ENCODE measurements around the gene SLCO1A2.
"Not testable (repeated sequence)": the region's sequence is repeated elsewhere in the genome, so short reads cannot be mapped to it uniquely, and the experiment has no call there.

The SLCO1A2 gene, protein sequence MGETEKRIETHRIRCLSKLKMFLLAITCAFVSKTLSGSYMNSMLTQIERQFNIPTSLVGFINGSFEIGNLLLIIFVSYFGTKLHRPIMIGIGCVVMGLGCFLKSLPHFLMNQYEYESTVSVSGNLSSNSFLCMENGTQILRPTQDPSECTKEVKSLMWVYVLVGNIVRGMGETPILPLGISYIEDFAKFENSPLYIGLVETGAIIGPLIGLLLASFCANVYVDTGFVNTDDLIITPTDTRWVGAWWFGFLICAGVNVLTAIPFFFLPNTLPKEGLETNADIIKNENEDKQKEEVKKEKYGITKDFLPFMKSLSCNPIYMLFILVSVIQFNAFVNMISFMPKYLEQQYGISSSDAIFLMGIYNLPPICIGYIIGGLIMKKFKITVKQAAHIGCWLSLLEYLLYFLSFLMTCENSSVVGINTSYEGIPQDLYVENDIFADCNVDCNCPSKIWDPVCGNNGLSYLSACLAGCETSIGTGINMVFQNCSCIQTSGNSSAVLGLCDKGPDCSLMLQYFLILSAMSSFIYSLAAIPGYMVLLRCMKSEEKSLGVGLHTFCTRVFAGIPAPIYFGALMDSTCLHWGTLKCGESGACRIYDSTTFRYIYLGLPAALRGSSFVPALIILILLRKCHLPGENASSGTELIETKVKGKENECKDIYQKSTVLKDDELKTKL

DNA sequence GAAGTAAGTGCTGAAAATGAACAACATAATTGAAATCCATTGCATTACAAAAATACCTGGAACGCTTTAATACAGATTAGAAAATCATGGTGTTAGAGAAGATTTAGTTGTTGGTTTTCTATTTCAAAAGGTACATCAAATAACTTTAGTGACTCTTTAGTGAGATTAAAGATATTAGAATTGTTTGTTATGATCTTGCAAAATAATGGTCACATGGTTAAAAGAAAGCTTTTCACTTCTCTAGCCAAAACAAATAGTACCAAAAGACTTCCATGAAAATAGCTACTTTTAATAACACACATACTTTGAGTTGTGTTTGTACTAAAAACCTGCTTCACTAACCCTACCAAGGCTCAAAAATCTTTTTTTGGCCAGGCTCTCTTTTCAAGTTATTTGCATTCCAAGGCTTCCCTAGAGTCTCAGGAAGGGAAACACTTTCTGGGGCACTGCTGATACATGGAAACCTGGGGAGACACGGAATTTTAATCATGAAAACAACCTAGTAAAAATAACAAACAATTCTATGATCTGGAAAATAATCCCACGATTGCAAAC, at the start of gene SLCO1A2:
Gene SLCO1A2 (minus strand): TSS at position 147 of the 555 bp plus-strand sequence. CDS start 270 bp downstream, outside the sequence.
- DNase-seq, result no peak

DNA sequence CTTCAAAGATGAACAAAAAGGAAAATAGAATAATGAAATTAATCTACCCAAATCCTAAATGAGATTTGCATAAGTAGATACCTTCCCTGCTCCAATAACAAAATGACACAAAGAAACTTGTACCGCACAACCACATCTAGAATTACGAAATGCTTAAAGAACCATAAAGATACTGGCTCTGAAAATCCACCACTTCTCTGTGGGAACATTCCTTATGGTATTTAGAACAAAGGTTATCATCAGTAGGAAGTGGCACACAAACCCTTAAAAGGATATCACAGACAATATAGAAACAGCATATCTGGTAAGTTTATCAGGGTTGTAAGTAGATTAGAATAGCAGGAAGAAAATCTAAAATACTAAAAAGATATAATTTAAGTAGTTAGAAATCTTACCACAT, 49.5 kb upstream of the SLCO1A2 start:
- DNase-seq, result no peak

DNA sequence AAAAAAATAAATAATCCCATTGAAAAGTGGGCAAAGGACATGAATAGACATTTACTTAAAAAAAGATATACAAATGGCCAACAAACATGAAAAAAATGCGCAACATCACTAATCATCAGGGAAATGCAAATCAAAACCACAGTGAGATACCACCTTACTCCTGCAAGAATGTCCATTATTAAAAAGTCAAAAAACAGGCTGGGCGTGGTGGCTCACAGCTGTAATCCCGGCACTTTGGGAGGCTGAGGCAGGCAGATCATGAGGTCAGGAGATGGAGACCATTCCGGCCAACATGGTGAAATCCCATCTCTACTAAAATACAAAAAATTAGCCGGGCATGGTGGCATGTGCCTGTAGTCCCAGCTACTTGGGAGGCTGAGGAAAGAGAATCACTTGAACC, 46.6 kb upstream of the SLCO1A2 start:
- not testable (repeated sequence) for DNase-seq

DNA sequence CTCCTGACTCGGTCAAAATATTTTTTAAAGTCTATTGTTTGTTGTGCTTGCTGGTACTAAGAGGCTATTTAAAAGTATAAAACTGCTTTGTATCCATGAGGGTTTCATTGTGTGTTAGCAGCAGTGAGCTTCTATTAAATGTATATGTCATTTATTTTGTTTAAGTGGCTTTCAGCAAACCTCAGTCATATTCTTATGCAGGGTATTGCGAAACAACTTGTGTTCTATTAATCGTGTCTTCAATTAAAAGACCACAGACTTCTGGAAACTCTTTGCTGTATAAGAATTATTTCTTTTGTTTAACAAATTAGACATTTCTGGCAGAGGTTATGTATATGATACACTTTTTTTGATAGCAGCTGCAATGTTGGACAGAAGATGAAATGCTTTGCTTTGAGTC, 44.5 kb upstream of the SLCO1A2 start:
- DNase-seq, result no peak

DNA sequence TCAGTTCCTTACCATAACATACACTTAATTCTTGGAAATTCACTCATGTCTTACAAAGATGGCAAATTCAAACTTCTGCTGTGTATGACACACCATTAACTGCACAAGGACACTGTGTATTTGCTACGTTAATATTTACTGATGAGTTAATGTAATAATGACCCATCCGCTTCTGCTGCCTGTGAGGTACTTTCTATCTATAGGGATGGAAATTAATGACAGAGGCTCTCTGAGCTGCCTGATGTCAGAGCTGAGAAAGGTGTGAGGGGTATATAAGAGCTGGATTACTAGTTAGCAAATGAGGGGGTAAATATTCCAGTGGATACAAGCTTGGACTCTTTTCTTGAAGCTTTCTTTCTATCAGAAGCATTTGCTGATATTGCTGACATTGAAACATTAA, 37.9 kb upstream of the SLCO1A2 start, which contains the start of gene IAPP:
Gene IAPP (plus strand): TSS at position 301 of the 400 bp plus-strand sequence. CDS start 450 bp downstream, outside the sequence.
- DNase-seq, result no peak

DNA sequence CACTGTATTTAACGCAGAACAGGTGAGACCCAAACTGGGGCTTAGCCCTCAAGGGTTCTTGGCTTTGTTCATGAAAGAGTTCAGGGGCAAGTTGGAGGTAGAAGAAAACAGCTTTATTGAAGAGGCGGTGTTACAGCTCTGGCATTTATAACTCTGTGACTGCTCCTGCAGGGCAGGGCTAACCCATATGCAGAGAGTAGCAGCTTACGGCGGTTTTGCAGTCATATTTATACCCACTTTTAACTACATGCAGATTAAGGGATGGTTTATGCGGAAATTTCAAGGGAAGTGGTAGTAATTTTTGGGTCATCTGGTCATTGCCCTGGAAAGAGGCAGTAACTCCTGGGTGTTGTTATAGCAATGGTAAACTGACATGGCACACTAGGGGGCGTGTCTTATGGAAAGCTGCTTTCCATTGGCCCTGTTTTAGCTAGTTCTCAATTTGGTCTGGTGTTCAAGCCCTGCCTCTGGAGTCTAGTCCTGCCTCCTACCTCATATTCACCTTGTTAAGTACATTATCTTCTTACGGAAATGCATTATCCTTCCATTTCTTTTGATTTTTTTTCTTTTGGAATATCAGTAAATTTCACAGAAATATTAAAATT, 36.2 kb upstream of the SLCO1A2 start:
- no peak for DNase-seq

DNA sequence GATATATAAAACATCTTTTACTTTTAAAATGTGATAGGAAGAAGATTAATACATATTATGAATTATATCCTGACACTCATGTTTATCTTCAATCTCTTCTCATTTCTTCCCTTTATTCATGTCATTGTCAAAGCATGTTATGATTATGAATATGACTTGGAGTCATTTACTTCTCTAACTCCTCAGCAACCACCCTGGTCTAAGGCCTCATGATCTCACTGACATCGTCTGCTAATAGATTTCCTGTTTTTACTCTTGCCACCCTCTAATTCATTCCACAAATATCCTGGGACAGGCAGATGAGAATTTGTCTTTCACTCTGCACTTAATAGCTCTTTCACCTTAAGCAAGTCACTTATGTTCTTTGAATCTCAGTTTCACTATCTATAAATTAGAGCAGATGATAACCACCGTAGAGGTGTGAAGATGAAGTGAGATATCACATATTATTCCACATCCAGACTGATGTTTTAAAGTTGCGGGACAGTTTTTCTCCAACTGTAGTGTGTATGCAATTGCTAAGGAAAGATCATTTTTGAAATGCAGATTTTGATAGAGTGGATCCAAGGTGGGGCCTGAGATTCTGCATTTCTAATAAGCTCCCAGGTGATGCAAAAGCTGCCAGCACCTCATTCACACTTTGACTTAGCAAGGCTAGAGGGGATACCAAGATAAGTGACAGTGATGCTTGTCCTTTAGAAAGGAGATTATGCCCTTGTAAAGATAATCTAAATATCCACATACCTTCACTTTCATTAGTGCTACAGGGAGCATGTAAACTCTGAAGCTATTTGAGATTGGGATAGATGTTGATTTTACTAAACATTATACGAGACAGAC, 34.6 kb upstream of the SLCO1A2 start:
- DNase-seq, result no peak

DNA sequence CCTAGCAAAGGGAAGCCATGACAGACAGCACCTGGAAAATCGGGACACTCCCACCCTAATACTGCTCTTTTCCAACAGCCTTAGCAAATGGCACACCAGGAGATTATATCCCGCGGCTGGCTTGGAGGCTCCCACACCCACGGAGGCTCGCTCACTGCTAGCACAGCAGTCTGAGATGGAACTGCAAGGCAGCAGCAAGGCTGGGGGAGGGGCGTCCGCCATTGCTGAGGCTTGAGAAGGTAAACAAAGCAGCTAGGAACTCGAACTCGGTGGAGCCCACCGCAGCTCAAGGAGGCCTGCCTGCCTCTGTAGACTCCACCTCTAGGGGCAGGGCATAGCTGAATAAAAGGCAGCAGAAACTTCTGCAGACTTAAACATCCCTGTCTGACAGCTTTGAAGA, 25.9 kb upstream of the SLCO1A2 start:
- not testable (repeated sequence) for DNase-seq

DNA sequence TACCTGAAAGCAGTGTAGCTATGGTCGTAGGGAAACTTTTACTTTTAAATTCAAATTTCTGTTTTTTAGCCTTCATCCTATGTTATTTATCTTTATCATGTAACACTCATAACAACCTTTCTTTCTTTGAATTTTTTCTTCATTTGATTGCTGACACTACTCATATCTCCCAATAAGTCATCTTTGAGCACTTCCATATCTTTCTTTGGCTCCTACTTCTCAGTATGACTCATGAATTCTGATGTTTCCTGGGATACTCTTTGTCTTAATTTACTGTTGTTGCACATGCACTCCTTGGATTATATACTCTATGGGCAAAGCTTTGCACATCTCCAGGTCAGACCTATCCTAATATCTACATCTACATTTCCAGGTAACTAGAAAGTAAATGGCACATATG, 19.9 kb upstream of the SLCO1A2 start:
- DNase-seq, result no peak

DNA sequence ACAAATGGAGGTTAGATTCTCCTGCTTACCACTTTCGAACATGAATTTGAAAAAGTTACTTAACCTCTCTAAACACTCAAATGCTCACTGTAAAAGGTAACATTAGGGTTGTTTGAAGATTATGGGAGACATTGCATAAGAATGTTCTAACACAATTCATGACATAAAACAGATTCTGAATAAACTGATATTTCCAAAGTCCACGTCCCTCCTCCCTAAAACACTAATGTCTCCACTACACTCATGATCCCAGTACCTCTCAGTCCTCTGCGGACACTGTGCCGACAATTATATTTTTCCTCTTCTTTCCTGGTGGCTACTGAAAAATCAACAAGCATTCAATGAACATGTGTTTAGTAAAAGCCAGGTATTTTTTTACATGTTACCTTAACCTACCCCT, 19.2 kb upstream of the SLCO1A2 start:
- no peak for DNase-seq

DNA sequence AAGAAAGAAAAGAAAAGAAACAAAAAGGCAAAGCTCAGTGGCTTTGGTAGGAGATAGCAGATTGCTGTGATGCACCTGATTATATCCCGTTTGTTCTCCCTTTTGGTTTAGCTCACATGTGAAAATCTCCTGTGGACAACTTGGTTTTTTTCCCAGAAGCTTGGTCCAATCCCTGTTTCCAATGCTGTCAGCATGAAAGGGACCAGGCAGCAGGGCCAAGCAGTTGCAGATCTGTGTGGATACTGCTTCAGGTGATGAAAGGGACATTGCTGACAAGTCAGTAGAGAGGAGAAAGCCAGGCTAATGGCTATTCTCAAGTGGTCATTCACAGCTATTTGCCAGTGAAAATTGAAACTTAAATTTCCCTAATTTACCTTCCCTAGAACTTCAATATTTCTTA, 18.8 kb upstream of the SLCO1A2 start:
- no peak for DNase-seq

DNA sequence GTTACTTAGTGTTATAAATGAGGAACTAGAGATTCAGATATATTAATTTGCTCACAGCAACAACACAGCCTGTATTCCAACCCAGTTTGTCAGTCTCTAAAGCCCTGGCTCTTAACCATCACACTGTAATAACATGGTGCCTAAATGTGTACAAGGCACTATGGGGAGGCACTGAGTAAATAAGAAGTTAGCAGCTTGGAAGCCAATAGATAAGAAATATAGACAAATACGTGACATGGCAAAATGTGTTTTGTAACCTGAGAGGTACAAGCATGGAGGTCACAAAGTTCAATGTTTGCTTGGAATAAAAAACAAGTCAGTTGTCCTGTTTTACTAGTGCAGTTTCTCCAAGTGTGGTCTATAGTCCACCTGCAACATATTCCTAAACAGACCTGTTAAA, 16.3 kb upstream of the SLCO1A2 start:
- no peak for DNase-seq

DNA sequence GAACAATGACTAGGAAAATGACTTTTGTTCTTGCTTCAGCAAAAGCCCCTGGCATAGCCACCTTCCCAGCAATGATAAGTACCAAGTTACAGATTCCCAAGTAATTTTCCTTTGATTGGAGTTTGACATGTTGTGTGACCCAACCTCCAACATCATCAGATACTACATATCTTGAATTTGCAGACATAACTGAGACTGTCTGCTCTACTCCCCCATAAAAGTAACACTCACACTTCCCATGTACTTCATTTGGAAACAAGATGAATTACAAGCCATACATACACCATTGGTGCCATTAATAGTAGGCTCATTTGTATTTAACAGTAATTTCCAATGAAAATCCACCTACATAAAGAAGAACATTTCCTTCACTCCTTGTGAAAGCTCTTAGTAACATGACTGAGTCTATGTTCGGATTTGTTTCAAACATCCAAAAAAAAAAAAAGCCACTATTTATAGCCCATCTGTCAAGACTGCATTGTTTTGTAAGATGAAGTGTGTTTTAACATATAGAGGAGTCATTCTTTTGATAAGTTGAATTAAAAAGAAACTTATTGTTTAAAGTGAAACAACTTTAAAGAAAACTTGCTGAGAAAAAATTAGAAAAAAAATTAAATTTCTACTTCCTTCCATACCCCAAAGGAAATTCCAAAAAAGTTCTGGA, 12.0 kb upstream of the SLCO1A2 start:
- DNase-seq, result no peak

DNA sequence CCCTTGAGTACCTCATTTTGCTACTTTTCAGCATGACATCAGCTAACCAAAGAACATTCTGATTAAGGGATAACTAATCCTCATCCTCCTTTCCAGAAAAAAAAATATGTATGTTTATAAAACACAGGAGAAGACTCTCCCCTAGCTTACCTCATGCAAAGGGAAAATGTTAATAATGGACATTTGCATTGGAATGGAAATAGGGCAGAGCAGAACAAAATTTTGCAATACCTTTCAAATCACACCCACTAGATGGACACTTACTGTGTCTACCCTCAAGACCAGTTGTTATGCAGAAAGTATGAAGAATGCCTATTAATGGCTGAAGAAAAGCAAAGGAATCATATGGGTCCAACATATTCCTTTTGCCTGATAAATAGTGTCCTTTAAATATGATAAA, 8.9 kb upstream of the SLCO1A2 start:
- no peak for DNase-seq

DNA sequence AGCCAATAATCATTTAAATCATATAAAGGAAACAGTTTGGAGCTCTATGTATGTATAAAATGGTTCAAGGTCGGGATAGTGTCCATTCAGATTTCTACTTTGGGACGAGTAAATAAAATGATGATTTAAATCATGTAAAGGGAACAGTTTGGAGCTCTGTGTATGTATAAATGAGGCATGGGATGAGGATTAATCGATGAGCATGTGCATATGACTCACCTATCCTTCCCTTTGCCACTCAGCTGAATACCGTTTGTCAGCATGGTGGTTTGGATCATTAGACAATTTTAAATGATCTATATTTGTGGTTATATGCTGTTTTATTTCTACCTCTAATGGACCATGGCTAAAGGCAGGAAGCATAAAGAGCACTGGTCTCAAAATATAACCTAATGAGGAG, 7.1 kb upstream of the SLCO1A2 start:
- DNase-seq, result no peak

DNA sequence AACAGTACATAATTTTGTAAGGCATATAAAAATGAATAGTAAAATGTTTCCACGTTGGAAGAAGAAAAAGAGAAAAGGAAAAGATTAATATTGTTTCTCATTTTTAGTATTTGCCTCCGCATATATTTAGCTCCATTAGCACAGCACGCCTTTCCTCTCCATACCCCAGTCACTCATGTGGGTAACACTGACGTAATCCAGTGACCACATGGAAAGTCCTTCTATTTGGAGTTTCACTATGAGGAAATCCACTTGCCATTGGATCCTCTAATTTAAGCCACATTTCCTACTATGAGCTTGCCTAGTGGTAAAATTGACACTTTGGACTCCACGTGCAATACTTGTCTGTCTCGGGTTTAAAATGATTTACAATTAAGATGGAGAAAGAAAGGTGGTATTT, 5.7 kb upstream of the SLCO1A2 start:
- DNase-seq, result no peak

DNA sequence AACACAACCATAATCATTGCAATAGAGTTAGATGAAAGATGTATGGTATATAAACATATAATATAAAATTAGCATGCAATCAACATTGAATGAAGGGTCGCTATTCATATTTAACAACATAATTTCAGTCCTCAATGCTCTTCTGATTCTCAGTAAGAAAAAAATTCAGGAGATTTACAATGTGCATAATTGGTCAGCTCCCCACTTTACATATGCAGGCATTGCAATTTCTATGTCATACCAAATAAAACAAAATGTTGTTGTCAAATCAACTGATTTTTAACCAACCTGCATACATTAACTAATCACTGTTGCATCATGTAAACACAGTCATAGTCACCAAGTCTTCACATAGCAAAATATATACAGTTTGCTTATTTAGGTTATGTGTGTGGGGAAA, 5.2 kb upstream of the SLCO1A2 start:
- DNase-seq, result no peak

DNA sequence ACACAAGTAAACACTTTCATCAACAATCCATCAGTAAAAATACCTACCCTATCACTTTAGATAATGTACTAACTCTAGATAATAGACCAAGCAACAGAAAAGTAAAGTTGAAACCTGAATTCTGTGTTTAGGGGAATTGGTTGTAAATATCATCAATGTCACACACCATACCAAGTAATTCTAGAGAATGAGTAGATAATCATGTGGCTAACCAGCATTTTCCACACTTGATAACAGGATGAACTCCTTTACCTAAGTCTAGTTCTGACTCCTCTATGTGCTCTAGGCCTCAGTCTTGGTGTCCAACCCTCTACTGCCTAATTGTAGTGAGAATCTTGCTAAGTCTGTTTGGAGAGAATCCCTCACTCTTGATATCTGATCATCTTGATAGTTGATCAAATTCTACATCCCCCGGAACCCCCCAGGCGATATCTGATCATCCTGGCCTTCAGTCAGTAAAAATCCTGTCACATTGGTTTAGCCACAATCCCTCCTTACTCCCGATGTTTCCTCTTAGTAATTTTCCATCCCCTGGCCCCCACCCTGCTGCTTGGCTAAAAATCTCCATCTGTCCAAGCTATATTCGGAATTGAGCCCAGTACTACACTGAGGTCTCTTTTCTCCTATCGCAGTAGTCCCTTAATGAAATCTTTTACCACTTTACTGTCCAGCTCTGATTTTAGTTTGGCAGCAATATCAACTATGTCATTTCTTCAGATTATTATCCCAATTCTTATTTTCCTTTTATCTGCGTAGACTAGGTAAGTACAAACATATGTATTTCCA, 3.4 kb upstream of the SLCO1A2 start:
- DNase-seq, result no peak

DNA sequence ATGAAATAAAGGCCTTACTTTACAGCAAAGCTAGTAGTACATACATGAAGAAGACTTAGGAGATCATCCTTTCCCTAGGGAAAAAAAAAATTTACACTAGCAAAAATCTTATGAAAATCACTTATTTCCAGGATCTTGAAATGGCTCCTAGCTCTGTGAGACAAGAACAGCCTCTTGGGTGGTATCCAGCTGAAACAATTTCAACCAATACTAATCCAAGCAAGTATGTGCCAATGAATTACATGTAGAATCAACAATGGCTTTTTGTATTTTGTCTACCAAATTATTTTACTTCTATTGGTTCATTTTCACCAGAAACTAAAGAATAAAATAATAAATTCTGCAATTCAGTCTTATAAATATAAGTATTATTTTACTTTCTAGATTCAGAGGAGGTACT, 2.7 kb upstream of the SLCO1A2 start:
- no peak for DNase-seq

DNA sequence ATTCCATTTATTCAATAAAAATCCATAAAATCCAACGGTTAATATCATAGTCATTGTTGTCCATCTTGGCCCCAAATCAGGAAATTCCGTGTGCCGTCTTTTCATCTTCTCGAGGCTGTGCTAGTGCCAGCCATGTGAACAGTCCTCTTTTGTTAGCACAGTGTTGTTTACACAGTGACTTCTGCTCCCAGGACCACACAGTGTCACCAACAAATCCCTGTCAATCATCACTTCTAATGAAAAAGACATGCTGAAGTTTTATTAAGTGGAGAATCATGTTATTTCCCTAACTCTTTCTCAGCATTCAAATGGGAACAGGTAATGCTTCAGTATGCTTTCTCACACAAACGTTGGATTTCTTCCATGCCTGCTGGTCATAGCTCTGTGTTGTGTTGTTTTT, 1.9 kb upstream of the SLCO1A2 start:
- DNase-seq, result no peak

DNA sequence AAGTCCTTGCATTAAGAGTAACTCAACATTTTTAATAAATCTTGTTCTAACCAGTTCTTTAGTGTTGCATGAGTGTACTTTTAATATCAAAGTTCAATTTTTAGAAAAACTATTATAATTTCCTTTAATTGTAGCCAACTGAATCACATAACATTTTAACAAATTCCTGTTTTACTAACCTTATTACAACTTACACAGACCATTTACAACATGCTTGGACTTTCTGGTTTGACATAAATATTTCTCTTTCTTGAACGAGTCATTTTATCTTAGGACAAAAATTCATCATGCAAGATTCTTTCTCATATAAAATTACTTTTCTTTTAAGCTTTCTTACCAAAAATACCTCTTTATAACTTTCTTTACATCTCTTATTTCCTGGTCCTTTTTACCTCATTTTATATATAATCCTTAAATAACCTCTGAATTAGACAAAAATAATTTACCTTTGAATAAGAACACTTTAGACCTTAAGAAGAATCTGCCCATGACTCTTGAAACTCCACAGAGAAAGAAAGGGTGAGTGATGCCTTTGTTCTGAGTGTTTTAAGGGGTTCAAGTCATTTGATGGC, 3.9 kb downstream of the SLCO1A2 start:
- DNase-seq, result no peak
